IPS-NIHi7 (cell line): ENCODE measurements around the gene CD4.

Experiments
- DNase-seq: peaks from one replicate; pipeline ENCODE4 v3.0.0; 2012; ENCODE audit warnings: mixed read lengths; ENCODE audit errors: extremely low spot score

Gene CD4

DNA sequence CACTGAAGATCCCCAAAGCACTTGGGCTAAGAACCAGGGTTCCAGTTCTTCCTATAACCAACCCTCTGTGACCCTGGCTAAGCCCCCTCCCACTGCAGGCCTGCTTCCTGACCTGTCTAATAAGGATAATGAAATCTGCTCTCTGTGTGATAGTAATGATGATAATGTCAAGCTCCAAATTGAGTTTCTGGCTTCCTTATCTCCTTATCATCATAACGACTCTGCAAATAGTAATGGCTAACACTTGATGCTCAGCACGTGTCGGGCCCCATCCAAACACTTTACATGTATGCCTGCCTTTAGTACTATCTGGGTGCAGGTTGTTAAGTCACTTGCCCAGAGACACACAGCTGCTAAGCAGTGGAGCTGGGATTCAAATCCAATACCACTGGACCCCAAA lies 27.3 kb downstream of the CD4 start:
- no peak for DNase-seq

DNA sequence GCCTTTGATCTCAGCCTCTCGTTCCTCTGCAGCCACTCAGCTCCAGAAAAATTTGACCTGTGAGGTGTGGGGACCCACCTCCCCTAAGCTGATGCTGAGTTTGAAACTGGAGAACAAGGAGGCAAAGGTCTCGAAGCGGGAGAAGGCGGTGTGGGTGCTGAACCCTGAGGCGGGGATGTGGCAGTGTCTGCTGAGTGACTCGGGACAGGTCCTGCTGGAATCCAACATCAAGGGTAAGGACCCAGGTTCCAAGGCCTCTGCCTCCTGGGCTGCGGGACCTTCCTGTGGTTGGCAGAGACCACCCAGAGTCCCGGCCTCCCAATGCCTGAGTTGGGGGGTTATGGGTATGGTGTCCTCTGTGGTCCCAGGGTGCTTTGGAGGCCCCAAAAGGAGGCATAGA lies 27.8 kb downstream of the CD4 start:
- DNase-seq, result no peak

DNA sequence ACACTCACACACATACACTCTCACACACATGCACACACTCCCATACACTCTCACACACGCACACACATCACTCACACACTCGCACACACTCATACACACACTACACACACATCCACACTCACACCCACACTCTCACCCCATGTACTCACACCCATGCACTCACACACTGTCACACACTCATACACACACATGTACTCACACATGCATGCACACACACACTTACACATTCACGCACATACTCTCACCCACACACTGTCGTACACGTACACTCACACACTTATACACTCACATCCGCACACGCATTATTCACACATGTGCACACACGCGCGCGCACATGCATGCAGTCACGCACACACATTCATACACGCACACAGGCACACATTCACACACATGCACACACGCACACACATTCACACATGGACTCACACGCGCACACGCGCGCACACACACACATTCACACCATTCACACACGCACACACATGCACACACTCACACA lies 28.4 kb downstream of the CD4 start:
- no peak for DNase-seq

DNA sequence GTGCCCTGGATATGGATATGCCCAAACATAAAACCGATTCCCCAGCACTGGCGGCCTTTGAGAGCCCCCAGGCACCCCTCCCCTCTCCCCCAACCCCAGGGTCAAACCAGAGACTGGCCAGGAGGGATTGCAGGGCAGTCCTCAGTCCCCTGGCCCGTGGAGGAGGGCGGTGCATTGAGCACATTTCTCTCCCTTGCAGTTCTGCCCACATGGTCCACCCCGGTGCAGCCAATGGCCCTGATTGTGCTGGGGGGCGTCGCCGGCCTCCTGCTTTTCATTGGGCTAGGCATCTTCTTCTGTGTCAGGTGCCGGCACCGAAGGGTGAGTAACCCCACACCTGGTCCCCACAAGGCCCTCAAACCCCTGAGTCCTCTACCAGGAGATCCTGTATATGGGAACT lies 28.9 kb downstream of the CD4 start:
- peak; percentile 60 for DNase-seq

DNA sequence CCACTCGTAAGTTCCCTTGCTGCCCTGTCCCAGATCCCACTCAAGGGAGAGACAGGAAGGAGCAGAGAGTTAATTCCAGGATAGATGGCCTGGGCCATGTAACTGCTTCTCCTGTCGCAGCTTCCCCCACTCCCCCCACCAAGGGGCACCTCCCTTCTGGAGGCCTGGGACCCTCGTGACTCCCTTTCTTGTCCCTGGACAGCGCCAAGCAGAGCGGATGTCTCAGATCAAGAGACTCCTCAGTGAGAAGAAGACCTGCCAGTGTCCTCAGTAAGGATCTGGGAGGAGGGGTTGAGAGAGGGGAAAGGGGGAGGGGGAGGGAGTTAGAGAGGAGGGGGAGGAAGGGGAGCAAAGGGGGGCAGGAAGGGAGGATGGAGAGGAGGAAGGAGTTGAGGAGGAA lies 29.3 kb downstream of the CD4 start:
- no peak for DNase-seq

DNA sequence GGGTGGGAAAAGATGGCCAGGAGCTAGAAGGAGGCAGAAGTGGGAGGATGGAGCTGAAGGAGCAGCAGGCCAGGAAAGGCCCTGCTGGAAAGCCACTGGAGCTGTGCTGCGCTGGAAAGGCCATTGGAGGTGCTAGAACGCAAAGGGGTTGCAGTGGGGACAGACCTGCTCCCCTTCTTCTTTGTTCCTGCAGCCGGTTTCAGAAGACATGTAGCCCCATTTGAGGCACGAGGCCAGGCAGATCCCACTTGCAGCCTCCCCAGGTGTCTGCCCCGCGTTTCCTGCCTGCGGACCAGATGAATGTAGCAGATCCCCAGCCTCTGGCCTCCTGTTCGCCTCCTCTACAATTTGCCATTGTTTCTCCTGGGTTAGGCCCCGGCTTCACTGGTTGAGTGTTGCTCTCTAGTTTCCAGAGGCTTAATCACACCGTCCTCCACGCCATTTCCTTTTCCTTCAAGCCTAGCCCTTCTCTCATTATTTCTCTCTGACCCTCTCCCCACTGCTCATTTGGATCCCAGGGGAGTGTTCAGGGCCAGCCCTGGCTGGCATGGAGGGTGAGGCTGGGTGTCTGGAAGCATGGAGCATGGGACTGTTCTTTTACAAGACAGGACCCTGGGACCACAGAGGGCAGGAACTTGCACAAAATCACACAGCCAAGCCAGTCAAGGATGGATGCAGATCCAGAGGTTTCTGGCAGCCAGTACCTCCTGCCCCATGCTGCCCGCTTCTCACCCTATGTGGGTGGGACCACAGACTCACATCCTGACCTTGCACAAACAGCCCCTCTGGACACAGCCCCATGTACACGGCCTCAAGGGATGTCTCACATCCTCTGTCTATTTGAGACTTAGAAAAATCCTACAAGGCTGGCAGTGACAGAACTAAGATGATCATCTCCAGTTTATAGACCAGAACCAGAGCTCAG lies 30.0 kb downstream of the CD4 start:
- no peak for DNase-seq

DNA sequence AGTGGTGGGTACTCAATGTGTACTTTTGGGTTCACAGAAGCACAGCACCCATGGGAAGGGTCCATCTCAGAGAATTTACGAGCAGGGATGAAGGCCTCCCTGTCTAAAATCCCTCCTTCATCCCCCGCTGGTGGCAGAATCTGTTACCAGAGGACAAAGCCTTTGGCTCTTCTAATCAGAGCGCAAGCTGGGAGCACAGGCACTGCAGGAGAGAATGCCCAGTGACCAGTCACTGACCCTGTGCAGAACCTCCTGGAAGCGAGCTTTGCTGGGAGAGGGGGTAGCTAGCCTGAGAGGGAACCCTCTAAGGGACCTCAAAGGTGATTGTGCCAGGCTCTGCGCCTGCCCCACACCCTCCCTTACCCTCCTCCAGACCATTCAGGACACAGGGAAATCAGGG lies 30.8 kb downstream of the CD4 start:
- DNase-seq, result no peak

DNA sequence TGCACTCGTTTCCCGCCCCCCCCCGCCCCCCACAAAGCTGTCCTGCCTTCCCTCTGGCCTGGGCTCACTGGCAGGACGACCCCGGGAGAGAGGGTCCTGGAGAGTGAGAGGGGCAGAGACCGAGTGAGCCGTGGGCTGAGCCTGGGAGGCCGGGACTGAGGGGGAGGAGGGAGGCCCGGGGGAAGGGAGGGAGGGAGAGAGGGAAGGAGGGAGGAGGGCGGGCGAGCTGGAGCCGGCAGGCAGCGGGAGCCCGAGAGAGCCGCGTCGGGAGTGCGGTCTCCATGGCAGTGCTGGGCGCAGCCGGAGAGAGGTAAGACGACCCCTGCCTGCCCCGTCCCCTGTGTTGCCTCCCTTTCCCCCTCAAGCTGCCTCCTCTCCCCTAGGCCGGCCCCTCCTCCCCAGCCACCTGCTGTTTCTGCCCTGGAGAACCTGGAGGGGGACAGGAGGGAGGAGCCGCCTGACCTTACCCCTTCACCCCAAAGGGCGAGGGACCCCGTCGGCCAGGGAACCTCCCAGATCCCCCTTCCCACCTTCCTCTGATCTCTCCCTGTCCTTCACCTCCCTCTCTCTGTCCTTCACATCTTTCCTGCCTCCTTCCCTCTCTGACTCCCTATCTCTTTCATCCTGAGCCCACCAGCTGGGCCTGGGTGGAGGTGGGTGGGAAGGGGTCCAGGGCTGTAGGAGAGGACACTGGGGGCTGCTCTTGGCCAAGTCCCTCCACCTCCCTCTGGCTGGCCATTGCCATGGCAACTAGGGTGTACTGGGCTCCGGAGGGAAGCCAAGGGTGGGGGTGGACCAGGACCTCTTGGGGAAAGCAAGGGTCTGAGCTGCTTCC lies 32.5 kb downstream of the CD4 start, which contains the start of gene GPR162:
TSS of gene GPR162 (plus strand) at position 231 of the 835 bp plus-strand sequence. CDS start 2,078 bp downstream, outside the sequence.
- DNase-seq, result peak; percentile 76

DNA sequence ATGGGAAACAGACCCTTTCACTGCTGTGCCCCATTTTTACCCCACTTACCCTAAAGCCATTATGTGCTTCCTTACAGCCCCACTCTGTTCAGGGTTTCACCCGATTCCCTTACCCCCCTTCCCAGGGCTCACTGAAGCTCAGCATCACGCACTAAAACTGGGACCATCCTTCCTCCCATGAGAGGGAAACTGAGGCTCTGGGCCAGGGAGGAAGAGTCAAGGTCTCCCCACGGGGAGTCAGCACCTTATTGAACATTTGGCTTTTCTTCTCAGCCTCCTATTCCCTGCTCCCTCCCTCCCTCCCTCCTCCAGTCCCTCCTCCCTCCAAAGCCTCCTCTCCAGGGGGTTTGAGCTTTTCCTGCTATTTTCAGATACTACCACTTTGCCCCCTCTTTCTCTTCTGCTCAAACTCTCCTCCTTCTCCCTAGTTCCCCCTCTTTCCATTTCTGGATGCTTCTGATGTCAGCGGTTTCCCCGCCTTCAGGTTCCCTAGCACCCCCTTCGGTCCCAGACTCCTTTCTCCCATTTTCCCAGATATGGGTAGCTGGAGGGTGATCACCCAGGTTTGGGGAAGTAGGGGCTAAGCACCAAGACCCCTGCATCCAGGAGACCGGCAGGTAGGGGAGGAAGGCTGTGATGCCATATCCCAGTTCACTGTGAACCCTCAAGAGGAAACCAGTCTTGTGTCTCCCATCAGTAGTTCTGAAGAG lies 33.3 kb downstream of the CD4 start:
- DNase-seq, result no peak

DNA sequence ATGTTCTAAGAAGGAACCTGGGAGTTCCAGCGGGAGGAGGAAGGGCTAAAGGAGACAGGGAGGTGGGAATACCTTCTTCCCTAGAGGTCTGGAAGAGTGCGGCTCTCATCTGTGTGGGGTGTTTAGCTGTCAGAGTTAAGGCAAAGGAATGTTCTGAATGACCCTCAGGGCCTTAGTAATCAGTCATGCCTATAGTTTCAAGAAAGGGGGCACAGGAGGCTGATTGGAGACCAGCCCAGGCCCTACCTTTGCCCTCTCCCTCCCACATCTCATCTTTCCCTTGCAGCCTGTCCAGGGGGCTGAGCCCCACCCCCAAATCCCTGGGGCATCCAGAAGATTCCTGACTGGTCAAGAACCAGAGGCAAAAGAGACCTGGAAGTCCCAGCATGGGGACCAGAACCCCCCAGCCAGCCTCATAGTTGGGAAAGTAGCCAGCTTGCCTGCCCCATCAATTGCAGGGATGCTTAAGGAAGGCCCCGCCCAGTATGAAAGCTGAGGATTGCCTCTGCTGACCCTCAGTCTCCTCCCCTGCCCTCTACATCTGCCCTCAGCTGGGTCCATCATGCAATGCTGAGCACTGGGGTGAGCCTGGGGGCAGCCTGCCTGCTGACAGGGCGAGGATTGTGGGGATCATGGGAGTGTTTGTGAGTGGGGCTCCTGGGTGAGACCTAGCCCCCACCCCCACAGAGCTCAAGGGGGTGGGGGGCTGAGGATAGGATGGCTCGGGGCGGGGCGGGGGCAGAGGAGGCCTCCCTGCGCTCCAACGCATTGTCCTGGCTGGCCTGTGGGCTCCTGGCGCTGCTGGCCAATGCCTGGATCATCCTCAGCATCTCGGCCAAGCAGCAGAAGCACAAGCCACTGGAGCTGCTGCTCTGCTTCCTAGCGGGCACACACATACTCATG lies 34.1 kb downstream of the CD4 start:
- no peak for DNase-seq

DNA sequence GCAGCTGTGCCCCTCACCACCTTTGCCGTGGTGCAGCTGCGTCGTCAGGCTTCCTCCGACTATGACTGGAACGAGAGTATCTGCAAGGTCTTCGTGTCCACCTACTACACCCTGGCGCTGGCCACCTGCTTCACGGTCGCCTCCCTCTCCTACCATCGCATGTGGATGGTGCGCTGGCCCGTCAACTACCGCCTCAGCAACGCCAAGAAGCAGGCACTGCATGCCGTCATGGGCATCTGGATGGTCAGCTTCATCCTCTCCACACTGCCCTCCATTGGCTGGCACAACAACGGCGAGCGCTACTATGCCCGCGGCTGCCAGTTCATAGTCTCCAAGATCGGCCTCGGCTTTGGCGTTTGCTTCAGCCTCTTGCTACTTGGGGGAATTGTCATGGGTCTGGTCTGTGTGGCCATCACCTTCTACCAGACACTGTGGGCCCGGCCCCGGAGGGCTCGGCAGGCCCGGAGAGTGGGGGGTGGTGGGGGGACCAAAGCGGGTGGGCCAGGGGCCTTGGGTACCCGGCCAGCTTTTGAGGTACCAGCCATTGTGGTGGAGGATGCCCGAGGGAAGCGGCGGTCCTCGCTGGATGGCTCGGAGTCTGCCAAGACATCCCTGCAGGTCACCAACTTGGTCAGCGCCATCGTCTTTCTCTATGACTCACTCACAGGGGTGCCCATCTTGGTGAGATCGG lies 34.9 kb downstream of the CD4 start:
- no peak for DNase-seq

DNA sequence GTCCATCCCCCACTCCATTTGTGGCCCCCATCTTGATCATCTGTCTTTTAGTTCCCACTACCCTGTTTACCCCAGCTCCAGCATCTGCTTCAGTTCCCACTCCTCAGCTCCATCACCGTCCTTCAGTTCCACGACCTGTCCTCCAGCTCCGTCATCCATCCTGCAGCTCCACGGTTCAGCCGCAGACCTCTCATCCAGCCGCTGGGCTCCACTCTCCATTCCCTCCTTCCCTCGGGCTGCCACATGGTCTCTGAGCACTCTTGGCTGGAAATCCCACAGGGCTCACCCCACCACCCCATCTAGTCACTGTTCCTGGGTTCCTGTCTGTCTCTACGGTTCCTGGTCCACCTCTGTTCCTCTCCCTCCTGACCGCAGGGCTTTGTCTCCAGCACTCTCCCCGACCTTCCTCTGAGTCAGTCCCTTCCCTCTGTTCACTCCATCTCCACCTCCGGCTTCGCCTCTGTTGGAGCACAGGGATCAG lies 35.6 kb downstream of the CD4 start:
- DNase-seq, result no peak

DNA sequence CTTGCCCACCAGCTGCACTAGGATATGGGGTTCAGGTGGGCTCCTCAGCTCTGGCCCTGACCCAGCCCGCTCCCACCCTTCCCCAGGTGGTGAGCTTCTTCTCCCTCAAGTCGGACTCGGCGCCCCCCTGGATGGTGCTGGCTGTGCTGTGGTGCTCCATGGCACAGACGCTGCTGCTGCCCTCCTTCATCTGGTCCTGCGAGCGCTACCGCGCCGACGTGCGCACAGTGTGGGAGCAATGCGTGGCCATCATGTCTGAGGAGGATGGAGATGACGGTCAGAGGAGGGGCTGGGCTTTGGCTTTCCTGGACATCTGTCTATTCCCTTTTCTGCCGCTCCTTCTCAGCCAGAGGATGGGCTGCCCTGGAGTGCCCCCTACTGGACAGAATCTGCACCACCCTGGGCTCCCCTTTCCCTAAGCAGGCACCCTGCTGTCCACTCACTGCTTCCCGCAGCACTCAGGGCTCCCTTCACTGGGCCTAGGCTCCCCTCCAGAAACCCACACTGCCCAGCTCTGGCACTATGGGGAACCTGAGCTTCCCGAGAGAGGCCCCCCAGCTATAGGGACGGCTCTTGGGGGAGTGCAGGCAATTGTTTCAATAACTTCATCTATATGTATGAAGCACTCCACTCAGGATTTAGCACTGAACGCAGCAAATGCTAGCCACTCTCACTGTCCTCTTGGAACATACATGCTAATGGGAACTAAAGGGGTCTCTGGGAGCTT lies 36.2 kb downstream of the CD4 start:
- peak; percentile 90 for DNase-seq

DNA sequence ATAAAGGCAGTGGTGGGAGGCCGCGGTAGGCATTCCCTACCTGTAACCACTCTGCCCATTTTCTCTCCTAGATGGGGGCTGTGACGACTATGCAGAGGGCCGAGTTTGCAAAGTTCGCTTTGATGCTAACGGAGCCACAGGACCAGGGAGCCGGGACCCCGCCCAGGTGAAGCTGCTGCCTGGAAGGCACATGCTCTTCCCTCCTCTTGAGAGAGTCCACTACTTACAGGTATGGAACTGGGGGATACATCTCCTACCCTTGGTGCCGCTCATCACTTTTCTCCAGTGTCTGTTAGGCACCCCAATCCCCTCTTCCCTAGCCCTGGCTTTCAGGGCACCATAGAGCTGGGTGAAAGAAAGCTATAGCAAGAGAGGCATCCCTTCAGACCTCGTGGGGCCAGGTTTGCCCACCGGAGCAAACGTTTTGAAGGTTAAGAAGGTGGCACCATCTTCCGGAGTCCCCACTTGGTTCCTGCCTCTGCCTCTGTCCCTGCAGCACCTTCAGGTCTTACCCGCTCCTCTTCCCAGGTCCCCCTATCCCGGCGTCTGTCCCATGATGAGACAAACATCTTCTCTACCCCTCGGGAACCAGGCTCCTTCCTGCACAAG lies 36.9 kb downstream of the CD4 start:
- no peak for DNase-seq

DNA sequence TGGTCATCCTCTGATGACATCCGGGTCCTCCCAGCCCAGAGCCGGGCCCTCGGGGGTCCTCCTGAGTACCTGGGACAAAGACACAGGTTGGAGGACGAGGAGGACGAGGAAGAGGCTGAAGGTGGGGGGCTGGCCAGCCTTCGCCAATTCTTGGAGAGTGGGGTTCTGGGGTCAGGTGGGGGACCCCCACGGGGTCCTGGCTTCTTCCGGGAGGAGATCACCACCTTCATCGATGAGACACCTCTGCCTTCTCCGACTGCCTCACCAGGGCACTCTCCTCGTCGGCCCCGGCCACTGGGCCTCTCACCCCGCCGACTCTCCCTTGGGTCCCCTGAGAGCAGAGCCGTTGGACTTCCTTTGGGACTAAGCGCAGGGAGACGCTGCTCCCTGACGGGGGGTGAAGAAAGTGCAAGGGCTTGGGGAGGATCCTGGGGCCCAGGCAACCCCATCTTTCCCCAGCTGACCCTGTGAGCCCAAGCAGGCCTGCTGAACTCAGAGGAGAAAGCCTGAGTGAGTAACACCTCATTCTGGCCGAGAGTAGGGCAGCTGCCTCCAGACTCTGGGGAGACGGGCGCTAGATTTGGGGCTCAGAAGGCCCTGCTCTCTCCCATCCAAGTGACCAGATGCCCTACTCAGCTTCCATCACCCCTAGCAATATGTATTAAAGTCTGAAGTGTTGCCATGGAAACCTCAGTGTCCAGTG lies 37.6 kb downstream of the CD4 start:
- DNase-seq, result no peak

DNA sequence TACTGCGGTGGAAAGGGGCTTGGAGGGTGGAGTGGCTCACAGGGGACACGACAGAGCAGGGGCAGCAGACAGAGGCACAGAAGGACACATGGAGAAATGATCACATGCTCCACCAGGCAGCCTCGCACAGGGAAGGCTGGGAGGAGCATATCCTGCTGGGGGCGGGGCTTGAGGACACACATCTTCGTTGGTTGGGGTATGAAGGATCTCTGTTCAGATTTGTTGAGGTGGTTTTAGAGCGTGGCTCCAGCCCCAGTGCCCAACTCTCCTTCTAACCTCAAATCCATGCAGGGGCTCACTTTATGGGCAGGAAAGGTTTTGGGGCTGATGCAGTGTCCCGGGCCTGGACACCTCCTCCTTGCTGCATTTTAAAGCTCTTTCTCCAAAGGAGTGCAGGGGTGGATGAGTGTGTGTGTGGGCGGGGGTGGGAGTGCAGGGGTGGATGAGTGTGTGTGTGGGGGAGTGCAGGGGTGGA lies 38.1 kb downstream of the CD4 start:
- peak; percentile 82 for DNase-seq

DNA sequence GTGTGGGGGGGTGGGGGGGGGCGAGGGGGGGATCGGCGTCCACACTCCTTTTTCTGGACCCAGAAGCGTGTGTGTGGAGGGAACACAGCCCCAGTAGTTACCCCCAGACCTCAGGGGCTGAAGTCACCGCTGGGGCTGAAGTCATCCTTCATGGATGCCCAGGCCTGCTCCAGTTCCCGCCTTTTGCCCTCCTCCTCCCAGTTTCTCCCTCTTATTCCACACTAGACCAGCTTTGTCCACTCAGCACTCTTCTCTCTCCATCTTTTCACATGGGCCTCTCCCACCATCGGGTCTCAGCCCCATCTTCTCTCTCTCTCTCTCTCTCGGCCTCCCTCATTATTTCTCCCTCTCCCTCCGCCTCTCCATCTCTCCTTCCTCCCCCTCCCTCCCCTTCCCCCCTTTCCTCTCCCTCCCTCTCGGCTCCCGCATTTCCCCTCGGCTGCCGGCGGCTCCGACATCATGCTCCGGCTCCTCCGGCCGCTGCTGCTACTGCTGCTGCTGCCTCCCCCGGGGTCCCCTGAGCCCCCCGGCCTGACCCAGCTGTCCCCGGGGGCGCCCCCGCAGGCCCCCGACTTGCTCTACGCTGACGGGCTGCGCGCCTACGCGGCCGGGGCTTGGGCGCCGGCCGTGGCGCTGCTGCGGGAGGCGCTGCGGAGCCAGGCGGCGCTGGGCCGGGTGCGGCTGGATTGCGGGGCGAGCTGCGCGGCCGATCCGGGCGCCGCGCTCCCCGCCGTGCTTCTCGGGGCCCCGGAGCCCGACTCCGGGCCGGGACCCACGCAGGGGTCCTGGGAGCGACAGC lies 38.9 kb downstream of the CD4 start, which contains the start of gene P3H3:
TSS of gene P3H3 (plus strand) at position 426 of the 799 bp plus-strand sequence. CDS start at position 460, 34 bp downstream.
- peak; percentile 60 for DNase-seq
